Limb (tissue), 2 donors: ENCODE measurements around the gene SLC25A21.

Source experiments
- DNase-seq, 2 donors: peaks; one replicate each; pipeline ENCODE4 v3.0.0-alpha.2; 2016; ENCODE audit errors: extremely low spot score in 2 of 2

Gene SLC25A21

GRCh38 chr14:36664322-36665193 is 507.8 kb downstream of the SLC25A21 start:
- DNase-seq: no peak

DNA sequence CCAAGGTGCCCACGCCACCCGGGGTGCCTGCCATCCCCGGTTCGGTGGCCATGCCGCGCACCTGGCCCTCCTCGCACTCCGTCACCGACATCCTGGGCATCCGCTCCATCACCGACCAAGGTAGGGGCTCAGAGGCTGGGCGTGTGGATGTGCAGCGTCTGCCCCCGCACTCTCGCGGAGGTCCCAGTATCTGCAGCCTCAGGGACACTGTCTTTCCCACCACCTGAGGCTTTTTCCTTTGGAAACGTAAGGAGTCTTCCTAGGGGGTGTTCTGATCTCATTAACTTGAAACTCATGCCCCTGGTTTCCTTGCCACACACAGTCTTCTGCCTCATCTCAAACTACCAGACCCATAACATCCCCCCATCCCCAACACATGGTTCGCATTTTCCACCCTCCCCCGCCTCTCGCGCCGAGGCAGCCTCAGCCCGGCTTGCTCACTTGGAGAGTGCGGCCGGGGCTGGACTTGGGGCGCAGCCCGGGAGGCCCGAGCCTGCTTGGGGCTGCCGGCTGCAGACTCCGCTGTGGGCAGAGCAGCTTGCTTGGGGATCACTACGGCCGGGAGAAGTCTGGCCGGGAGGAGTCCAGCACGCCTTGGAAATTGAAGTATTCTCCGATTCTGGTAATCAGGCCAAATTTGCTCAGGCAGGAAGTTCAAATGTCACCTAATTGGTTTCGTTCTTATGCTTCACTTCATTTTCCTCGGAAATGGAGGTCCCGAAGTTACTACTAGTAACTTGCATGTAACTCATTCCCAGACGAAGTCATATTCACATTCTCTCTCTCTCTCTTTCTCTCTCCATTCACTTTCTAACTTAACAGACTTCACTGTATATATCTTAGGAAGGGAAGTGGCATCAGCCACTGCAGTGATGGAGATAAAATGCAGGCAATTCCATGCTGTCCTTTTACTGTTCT is 508.7 kb downstream of the SLC25A21 start:
- DNase-seq: peak in 1 of 2 donors; percentile 66

DNA sequence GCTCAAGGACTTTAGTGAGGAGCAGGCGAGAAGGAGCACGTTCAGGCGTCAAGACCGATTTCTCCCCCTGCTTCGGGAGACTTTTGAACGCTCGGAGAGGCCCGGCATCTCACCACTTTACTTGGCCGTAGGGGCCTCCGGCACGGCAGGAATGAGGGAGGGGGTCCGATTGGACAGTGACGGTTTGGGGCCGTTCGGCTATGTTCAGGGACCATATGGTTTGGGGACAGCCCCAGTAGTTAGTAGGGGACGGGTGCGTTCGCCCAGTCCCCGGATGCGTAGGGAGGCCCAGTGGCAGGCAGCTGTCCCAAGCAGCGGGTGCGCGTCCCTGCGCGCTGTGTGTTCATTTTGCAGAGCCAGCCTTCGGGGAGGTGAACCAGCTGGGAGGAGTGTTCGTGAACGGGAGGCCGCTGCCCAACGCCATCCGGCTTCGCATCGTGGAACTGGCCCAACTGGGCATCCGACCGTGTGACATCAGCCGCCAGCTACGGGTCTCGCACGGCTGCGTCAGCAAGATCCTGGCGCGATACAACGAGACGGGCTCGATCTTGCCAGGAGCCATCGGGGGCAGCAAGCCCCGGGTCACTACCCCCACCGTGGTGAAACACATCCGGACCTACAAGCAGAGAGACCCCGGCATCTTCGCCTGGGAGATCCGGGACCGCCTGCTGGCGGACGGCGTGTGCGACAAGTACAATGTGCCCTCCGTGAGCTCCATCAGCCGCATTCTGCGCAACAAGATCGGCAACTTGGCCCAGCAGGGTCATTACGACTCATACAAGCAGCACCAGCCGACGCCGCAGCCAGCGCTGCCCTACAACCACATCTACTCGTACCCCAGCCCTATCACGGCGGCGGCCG is 509.6 kb downstream of the SLC25A21 start:
- peak in 1 of 2 donors; percentile 58 for DNase-seq

DNA sequence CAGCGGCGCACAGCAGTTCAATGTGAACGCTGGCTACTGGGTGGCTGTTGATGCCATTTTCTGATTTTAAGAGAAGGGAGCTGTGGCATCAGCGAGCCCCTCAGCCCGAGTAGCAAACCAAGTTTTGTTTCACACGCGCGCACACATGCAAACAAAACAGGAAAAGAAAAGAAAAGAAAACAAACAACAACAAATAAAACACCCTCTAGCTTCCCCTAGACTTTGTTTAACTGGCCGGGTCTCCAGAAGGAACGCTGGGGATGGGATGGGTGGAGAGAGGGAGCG is 510.2 kb downstream of the SLC25A21 start:
- DNase-seq: no peak

DNA sequence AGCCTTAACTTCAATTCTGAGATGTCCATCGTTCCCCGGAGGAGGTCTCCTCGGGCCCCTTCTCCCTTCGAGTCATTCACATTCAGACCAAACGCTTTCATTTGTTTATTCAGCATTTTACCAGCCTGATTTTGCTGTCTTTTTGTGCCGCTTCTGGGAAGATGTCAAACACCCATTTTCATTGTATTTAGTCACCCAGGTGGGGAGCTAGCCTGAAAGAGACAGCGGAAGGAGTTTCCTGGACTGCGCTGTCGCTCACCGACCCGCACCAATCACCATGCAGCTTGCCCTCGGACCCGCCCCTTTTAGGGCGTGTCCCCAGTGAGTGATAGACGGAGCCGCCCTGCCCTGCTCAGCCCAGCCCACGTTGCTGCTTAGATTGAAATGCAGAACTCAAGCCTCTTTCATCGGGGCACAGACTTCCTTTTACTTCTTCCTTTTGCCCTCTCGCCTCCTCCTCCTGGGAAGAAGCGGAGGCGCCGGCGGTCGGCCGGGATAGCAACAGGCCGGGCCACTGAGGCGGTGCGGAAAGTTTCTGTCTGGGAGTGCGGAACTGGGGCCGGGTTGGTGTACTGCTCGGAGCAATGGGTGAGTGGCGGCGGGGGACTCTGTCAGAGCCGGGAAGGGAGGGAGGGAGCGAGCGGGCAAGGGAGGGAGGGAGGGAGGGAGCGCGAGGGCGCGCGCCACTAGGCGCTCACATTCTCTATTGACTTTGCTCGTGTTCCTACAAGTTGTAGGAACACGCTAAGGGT is 510.7 kb downstream of the SLC25A21 start, which contains the start of gene PAX9:
Gene PAX9, plus strand, starts transcription at position 355 of the 752 bp plus-strand sequence. Its CDS starts 230 bp downstream, at position 585.
- peak; percentile 85 to 92 for DNase-seq

GRCh38 chr14:36660736-36661505 is 511.5 kb downstream of the SLC25A21 start:
- no peak for DNase-seq

- DNase-seq: no peak
These were observed 512.3 kb downstream of the SLC25A21 start for GRCh38 chr14:36659822-36660735.

- DNase-seq: no peak
These were observed 513.2 kb downstream of the SLC25A21 start for GRCh38 chr14:36659010-36659821.

- DNase-seq: peak in 1 of 2 donors; percentile 60
These were observed 514.0 kb downstream of the SLC25A21 start for GRCh38 chr14:36658123-36659009.

DNA sequence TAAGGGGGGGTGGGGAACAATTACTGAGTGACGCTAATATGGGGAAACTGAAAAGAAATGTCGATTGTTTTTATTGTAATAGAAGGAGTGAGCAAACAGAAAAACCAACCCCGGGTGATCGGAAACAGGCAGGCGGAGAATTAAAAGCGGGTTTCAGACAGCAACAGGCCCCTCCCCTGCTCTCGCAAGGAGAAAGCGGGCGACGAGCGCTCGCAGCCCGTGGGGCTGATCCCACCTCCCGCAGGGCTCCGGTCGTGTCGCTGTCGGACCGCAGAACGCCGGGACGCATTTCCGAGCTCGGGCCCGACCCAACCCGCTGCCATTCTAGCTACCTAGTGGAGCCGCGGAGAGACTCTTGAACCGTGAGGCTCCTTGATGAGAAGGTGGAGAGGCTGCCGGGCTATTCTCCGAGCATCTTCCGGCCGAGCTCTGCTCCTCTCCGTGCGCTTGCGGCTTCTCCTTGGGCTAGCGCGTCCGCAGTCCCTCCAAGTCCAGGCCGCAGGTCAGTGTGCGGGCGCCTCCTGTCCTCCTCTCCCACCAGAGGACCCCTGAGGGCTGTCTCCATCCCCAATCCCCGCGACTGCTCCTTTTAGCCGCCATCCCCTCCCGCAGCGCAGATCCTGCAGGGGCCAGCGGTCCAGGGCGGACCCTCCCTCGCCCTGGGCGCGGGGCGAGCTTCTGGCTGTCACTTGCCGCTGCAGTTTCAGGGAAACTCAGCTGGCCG is 514.8 kb downstream of the SLC25A21 start:
- peak in 1 of 2 donors; percentile 64 for DNase-seq

DNA sequence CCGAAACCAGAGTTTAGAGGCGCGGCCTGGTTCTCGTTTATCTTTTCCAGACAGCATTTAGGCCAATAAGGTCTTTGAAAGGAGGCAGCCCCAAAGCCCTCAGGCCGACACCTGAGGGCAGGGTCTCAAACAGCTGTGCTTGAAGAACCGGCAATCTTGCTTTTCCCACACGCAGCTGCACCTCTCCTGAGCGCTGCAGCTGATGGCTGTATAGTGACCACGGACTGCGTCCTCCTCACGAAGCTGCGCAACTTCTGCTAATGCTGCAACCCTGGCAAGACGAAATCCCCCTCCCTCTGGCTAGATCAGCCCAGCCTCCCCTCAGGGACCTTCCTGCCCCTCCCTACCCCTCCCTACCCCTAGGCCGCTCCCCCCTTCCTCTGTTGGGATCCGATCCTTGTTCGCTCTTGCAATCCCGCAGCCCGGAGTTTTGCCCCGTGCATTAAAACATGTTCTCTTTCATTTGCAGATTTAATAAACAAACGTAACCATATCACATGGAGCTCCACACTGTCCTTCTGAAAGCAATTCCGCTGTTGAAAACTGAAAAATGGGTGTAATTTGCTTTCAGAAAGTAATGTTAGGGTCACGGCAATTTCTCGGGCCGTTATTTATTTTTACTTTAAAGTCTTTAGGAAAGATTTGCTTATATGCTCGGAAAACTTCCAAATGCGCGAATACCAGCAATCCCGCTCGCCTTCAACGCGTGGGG is 515.6 kb downstream of the SLC25A21 start:
- DNase-seq: peak in 1 of 2 donors; percentile 70

GRCh38 chr14:36655963-36656686 is 516.3 kb downstream of the SLC25A21 start:
- DNase-seq: peak in 1 of 2 donors; percentile 78

DNA sequence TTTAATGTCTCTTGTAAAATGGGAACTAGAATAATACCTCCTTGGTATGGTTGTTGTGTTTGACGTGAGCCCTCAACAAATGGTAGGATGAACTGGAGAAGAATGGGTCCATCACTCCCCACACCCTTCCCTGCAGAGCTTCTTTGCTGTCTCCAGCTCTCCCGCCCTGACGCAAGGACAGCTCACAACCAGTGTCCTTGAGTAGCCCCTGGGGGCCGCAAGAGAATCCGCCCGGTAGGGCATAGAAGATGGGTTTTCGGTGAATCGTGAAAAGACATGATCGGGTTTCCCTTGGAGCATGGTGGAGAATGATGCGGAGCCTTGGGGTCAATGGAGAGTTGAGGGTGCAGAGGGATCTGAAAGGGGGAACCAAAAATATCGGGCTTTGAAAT is 516.8 kb downstream of the SLC25A21 start:
- no peak for DNase-seq

DNA sequence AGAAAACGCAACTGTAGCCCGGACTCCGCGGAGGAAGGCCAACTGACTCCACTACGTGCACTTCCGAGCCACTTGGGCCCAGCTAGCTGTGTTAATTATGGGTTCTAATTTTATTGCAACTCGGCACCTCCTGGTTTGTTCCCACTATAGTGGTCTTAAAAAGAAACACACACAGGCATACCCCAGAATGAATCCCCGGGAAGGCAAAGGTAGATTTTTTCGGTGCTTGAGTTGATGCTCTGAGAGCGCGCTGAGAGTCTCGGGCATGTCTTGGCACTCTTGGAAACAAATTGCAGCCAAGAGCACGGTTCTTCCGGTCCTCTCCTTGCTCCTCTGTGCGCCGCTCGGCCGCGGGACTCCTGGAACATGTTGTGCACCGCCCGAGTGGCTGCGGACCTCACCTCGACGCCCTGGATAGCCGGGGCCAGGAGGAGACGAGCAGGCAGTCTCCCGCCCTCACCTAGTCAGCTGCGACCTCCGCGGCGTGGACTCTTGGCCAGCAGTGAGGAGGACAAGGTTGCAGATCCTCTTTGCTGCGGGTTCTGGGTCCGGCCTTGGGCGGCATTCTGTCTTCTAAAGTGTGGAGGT is 517.5 kb downstream of the SLC25A21 start:
- DNase-seq: peak in 1 of 2 donors; percentile 45
